ENCODE results near the gene KITLG. TPM values are rescaled to one million over a fixed set of nuclear protein-coding genes. Genes with fewer than 3 reads are reported as not detected.

KITLG gene
- total RNA-seq, 1 donor from 2014 or later: 8.6 TPM

DNA sequence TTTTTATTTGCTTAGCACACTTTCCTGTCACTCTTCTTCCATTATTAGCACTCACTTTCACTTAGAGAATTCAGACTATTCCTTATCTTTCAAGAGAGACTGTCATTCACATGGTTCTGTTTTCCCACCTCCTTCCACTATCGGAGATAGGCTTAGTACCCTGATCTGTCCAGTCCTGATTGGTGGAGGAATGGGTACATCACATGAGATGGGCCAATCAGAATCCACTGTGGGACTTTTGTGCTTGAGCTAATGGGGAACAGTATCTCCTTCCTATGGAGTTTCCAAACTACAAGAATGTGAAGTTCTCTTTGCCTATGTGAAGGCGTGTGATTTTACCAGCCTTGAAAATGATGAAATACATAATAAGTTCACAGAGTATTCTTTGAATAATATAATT lies 4.8 kb upstream of the KITLG start:
- no peaks in the 10 kb centered on the region for H3K27me3 ChIP-seq (ENCODE audit: low read depth)
- no peaks in the 10 kb centered on the region for H3K36me3 ChIP-seq
- intact Hi-C loops (cut with micrococcal nuclease): loop anchor here (10.0 kb wide), 1 partner anchor 410 kb away; no protein-coding TSS in a partner anchor
- H3K27ac ChIP-seq (replicated peaks): no peak overlapping the region
- TF ChIP-seq, protein P1, sequence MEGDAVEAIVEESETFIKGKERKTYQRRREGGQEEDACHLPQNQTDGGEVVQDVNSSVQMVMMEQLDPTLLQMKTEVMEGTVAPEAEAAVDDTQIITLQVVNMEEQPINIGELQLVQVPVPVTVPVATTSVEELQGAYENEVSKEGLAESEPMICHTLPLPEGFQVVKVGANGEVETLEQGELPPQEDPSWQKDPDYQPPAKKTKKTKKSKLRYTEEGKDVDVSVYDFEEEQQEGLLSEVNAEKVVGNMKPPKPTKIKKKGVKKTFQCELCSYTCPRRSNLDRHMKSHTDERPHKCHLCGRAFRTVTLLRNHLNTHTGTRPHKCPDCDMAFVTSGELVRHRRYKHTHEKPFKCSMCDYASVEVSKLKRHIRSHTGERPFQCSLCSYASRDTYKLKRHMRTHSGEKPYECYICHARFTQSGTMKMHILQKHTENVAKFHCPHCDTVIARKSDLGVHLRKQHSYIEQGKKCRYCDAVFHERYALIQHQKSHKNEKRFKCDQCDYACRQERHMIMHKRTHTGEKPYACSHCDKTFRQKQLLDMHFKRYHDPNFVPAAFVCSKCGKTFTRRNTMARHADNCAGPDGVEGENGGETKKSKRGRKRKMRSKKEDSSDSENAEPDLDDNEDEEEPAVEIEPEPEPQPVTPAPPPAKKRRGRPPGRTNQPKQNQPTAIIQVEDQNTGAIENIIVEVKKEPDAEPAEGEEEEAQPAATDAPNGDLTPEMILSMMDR (IDR thresholded peaks at IDR 0.05; ENCODE audit: borderline replicate concordance): no peak
- no peak for DNase-seq
- H3K4me3 ChIP-seq: no peak overlapping the region
- H3K4me1 ChIP-seq: peaks cover 9% of the 10 kb centered on the region
- peaks cover 30% of the 10 kb centered on the region for H3K9me3 ChIP-seq (replicated peaks)

DNA sequence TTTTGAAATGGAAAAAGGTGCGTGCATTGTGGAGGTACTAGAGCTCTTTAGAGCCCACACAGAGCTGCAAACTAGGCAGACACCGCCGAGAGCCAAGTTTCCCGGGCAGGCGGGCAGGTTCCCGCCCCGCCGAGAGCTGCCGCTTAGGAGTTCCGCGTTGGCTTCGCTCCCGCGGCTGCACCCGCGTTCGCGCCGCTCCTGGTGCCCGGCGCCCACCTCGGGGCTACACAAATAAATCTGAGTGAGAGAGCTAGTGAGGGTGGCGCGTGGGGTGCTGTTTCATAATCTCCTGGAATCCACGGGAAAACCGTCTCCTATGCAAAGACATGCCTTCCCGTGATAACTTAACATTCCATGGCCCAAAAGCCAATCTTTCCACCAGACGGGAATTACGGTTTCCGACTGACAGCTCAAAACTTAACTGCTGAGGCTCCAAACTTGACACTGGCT lies 645 bp downstream of the KITLG start:
- intact Hi-C loops (cut with micrococcal nuclease): loop anchor here (10.0 kb wide), 1 partner anchor 415 kb away; no protein-coding TSS in a partner anchor
- Histone ChIP-seq H3K27me3 (ENCODE audit: low read depth) (peaks cover 12% of the 10 kb centered on the region), H3K4me1 (peaks cover 55% of the 10 kb centered on the region), H3K36me3 (no peaks in the 10 kb centered on the region), H3K27ac (replicated peaks) (peak overlapping the region; percentile 90), H3K9me3 (replicated peaks) (no peaks in the 10 kb centered on the region), H3K4me3 (peak overlapping the region; percentile 82)
- TF ChIP-seq, protein P1 (IDR thresholded peaks at IDR 0.05; ENCODE audit: borderline replicate concordance): no peak
- DNase-seq: peak; percentile 42

DNA sequence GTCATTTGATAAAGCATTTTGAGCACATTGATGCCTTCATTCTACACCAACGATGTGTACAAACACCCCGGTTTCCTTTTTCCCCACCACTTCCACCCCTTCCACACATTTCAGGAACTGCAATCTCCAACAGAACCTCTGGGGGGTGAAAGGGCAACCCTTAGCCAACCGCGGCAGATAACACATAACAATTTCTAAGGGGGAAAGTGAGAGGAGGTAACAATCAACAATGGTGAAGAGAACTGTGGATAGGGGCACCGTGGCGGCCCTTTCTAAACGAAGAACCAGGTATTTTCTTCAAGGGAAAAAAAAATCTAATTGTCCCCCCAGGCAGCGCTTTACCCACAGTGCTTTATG lies 1.1 kb downstream of the KITLG start:
- peaks cover 12% of the 10 kb centered on the region for H3K27me3 ChIP-seq (ENCODE audit: low read depth)
- H3K9me3 ChIP-seq (replicated peaks): no peaks in the 10 kb centered on the region
- H3K36me3 ChIP-seq: no peaks in the 10 kb centered on the region
- DNase-seq: no peak
- TF ChIP-seq, protein P1 (IDR thresholded peaks at IDR 0.05; ENCODE audit: borderline replicate concordance): peak; percentile 60
- peak overlapping the region; percentile 82 for H3K4me3 ChIP-seq
- intact Hi-C loops (cut with micrococcal nuclease): no loop called here
- peaks cover 59% of the 10 kb centered on the region for H3K4me1 ChIP-seq
- peak overlapping the region; percentile 90 for H3K27ac ChIP-seq (replicated peaks)

DNA sequence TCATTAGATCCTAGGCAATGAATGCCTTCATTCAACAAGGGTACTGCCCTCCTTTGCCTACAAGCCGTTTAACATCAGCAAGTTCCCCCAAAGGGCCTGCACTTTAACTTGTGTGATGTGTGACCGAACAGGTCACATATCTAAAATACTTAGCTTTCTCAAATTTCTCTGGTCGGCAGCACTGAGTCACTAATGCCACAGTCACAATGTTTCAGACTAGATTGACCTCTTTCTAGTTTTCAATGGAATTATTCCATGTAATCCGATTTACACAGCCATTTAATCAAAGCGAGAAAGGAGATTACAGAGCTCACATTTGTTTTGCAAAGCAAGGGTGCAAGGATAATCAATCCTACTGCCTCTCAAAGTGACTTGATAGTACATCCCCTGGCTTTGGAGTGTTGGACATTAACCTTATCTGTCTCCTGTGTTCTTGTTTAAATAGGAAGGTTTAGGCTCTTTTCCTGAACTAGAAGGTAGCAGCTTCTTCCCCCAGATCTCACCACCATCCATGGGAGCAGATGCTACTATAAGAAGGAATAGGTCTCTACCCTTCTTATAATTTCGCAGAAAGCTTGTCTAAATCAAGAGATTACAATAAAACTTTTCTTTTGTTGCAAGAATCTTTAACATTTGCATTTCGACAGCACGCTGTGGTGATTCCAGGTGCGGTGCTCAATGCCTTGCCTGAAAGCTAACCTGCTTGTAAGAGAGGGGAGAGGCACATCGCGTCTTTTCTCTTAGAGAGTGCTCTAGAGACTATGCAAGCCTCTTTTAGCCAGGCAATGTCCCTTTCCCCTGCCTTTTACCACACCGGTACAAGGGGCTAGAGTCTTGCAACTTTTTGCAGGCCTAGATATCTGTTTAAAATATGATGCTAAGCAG lies 1.8 kb downstream of the KITLG start:
- no peak for DNase-seq
- peaks cover 12% of the 10 kb centered on the region for H3K27me3 ChIP-seq (ENCODE audit: low read depth)
- H3K27ac ChIP-seq (replicated peaks): peak overlapping the region; percentile 90
- peak overlapping the region; percentile 82 for H3K4me3 ChIP-seq
- H3K4me1 ChIP-seq: peaks cover 66% of the 10 kb centered on the region
- intact Hi-C loops (cut with micrococcal nuclease): no loop called here
- TF ChIP-seq, protein P1 (IDR thresholded peaks at IDR 0.05; ENCODE audit: borderline replicate concordance): no peak
- H3K36me3 ChIP-seq: no peaks in the 10 kb centered on the region
- H3K9me3 ChIP-seq (replicated peaks): no peaks in the 10 kb centered on the region

DNA sequence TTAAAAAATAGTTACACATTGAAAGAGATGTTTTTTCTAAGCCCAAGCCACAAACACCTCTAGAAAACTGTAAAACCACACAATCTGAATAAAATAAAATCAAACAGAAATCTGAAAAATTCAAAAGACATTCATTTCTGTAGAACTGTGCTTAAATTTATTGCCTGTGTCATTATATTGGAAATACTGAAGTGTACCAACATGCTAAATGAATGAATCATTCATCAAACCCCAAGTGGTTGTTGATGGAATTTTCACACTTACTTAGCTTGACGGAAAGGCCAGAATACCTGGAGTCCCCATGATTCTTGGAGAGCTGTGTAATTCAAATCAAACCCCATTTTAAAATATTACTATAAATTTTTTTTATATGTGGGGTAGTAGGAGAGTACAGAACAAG lies 2.7 kb downstream of the KITLG start:
- H3K4me1 ChIP-seq: peaks cover 76% of the 10 kb centered on the region
- intact Hi-C loops (cut with micrococcal nuclease): no loop called here
- H3K36me3 ChIP-seq: no peaks in the 10 kb centered on the region
- H3K27me3 ChIP-seq (ENCODE audit: low read depth): peaks cover 12% of the 10 kb centered on the region
- TF ChIP-seq, protein P1 (IDR thresholded peaks at IDR 0.05; ENCODE audit: borderline replicate concordance): peak; percentile 28
- DNase-seq: no peak
- H3K9me3 ChIP-seq (replicated peaks): no peaks in the 10 kb centered on the region
- H3K27ac ChIP-seq (replicated peaks): no peak overlapping the region
- H3K4me3 ChIP-seq: peak overlapping the region; percentile 82
